Measurements from ENCODE around the gene CYP26A1. TPM values are rescaled to one million over a fixed set of nuclear protein-coding genes. Genes with fewer than 3 reads are reported as not detected.
"Not testable (repeated sequence)": the region's sequence is repeated elsewhere in the genome, so short reads cannot be mapped to it uniquely, and the experiment has no call there.

Gene CYP26A1
- total RNA-seq, 1 experiment from 2014 or later: 0.30 TPM

GRCh38 chr10:93086289-93086688, 12.6 kb downstream of the CYP26A1 start:
- no peaks in the 10 kb centered on the region for H3K27me3 ChIP-seq
- no peak overlapping the region for H3K4me3 ChIP-seq
- no peaks in the 10 kb centered on the region for H3K36me3 ChIP-seq
- no peak for DNase-seq
- no peaks in the 10 kb centered on the region for H3K9me3 ChIP-seq

- Histone ChIP-seq H3K27me3 (no peaks in the 10 kb centered on the region), H3K36me3 (no peaks in the 10 kb centered on the region), H3K4me3 (no peak overlapping the region), H3K9me3 (no peaks in the 10 kb centered on the region)
- DNase-seq: no peak
Measured at GRCh38 chr10:93087846-93088245, 14.2 kb downstream of the CYP26A1 start.

- Histone ChIP-seq H3K9me3 (no peaks in the 10 kb centered on the region), H3K36me3 (no peaks in the 10 kb centered on the region), H3K27me3 (no peaks in the 10 kb centered on the region), H3K4me3 (no peak overlapping the region)
- DNase-seq: no peak
Measured at GRCh38 chr10:93088466-93088865, 14.8 kb downstream of the CYP26A1 start.

- no peak for DNase-seq
- H3K36me3 ChIP-seq: no peaks in the 10 kb centered on the region
- H3K4me3 ChIP-seq: no peak overlapping the region
- no peaks in the 10 kb centered on the region for H3K27me3 ChIP-seq
- no peaks in the 10 kb centered on the region for H3K9me3 ChIP-seq
Measured at GRCh38 chr10:93090619-93091018, 16.9 kb downstream of the CYP26A1 start.

GRCh38 chr10:93091960-93092359, 18.3 kb downstream of the CYP26A1 start:
- Histone ChIP-seq H3K27me3 (no peaks in the 10 kb centered on the region), H3K36me3 (no peaks in the 10 kb centered on the region), H3K4me3 (no peak overlapping the region), H3K9me3 (no peaks in the 10 kb centered on the region)
- DNase-seq: no peak

- no peaks in the 10 kb centered on the region for H3K27me3 ChIP-seq
- no peak overlapping the region for H3K4me3 ChIP-seq
- no peaks in the 10 kb centered on the region for H3K36me3 ChIP-seq
- H3K9me3 ChIP-seq: no peaks in the 10 kb centered on the region
- no peak for DNase-seq
Measured at GRCh38 chr10:93095225-93095624, 21.5 kb downstream of the CYP26A1 start.

GRCh38 chr10:93096901-93097300, 23.2 kb downstream of the CYP26A1 start:
- no peak for DNase-seq
- no peaks in the 10 kb centered on the region for H3K36me3 ChIP-seq

GRCh38 chr10:93097386-93097785, 23.7 kb downstream of the CYP26A1 start:
- no peak overlapping the region for H3K4me3 ChIP-seq
- DNase-seq: no peak
- H3K36me3 ChIP-seq: no peaks in the 10 kb centered on the region
- H3K9me3 ChIP-seq: no peaks in the 10 kb centered on the region
- H3K27me3 ChIP-seq: no peaks in the 10 kb centered on the region

More at GRCh38 chr10:93096901-93097300, 23.2 kb downstream of the CYP26A1 start:
- Histone ChIP-seq H3K9me3 (no peaks in the 10 kb centered on the region), H3K27me3 (no peaks in the 10 kb centered on the region), H3K4me3 (no peak overlapping the region)

GRCh38 chr10:93098816-93099215, 25.1 kb downstream of the CYP26A1 start:
- Histone ChIP-seq H3K9me3 (no peaks in the 10 kb centered on the region), H3K4me3 (no peak overlapping the region), H3K36me3 (no peaks in the 10 kb centered on the region), H3K27me3 (no peaks in the 10 kb centered on the region)
- no peak for DNase-seq

- no peak for DNase-seq
- H3K4me3 ChIP-seq: no peak overlapping the region
- H3K27me3 ChIP-seq: no peaks in the 10 kb centered on the region
- H3K9me3 ChIP-seq: no peaks in the 10 kb centered on the region; the same call in 1 of the 2 replicates
- no peaks in the 10 kb centered on the region for H3K36me3 ChIP-seq
Measured at GRCh38 chr10:93099670-93100069, 26.0 kb downstream of the CYP26A1 start.

- not testable (repeated sequence) for H3K36me3 ChIP-seq, H3K27me3 ChIP-seq, DNase-seq, H3K9me3 ChIP-seq, H3K4me3 ChIP-seq
Measured at GRCh38 chr10:93101148-93101547, 27.5 kb downstream of the CYP26A1 start.

GRCh38 chr10:93103953-93104352, 30.3 kb downstream of the CYP26A1 start:
- H3K36me3 ChIP-seq: no peaks in the 10 kb centered on the region
- DNase-seq: no peak
- H3K4me3 ChIP-seq: no peak overlapping the region
- H3K9me3 ChIP-seq: no peaks in the 10 kb centered on the region; the same call in 1 of the 2 replicates
- H3K27me3 ChIP-seq: no peaks in the 10 kb centered on the region

- Histone ChIP-seq H3K9me3 (no peaks in the 10 kb centered on the region; the same call in 1 of the 2 replicates), H3K36me3 (no peaks in the 10 kb centered on the region), H3K27me3 (no peaks in the 10 kb centered on the region), H3K4me3 (no peak overlapping the region)
- no peak for DNase-seq
Measured at GRCh38 chr10:93106631-93107072, 33.0 kb downstream of the CYP26A1 start.

- no peak overlapping the region for H3K4me3 ChIP-seq
- no peaks in the 10 kb centered on the region for H3K36me3 ChIP-seq
- DNase-seq: no peak
- H3K9me3 ChIP-seq: no peaks in the 10 kb centered on the region
- H3K27me3 ChIP-seq: no peaks in the 10 kb centered on the region
Measured at GRCh38 chr10:93110472-93111146, 36.9 kb downstream of the CYP26A1 start.

- Histone ChIP-seq H3K36me3 (no peaks in the 10 kb centered on the region), H3K4me3 (no peak overlapping the region), H3K27me3 (no peaks in the 10 kb centered on the region), H3K9me3 (no peaks in the 10 kb centered on the region)
- DNase-seq: no peak
Measured at GRCh38 chr10:93113042-93113441, 39.3 kb downstream of the CYP26A1 start.

GRCh38 chr10:93115661-93116383, 42.1 kb downstream of the CYP26A1 start:
- H3K4me3 ChIP-seq: no peak overlapping the region
- peak; percentile 40 for DNase-seq
- H3K36me3 ChIP-seq: no peaks in the 10 kb centered on the region
- H3K27me3 ChIP-seq: no peaks in the 10 kb centered on the region
- H3K9me3 ChIP-seq: no peaks in the 10 kb centered on the region

- H3K4me3 ChIP-seq: no peak overlapping the region
- peaks cover 3% of the 10 kb centered on the region for H3K9me3 ChIP-seq
- no peaks in the 10 kb centered on the region for H3K27me3 ChIP-seq
- no peak for DNase-seq
- H3K36me3 ChIP-seq: no peaks in the 10 kb centered on the region
Measured at GRCh38 chr10:93121311-93121710, 47.6 kb downstream of the CYP26A1 start.

GRCh38 chr10:93123766-93124165, 50.1 kb downstream of the CYP26A1 start:
- H3K27me3 ChIP-seq: no peaks in the 10 kb centered on the region

More at GRCh38 chr10:93123766-93124165, 50.1 kb downstream of the CYP26A1 start:
- Histone ChIP-seq H3K4me3 (no peak overlapping the region), H3K36me3 (no peaks in the 10 kb centered on the region), H3K9me3 (peaks cover 13% of the 10 kb centered on the region)
- no peak for DNase-seq
